Retina (tissue), 1 donor: ENCODE data around the gene RPL28.

Source experiments
- DNase-seq: peaks from one replicate; pipeline ENCODE4 v3.0.0-alpha.2; 2016

Gene RPL28

DNA sequence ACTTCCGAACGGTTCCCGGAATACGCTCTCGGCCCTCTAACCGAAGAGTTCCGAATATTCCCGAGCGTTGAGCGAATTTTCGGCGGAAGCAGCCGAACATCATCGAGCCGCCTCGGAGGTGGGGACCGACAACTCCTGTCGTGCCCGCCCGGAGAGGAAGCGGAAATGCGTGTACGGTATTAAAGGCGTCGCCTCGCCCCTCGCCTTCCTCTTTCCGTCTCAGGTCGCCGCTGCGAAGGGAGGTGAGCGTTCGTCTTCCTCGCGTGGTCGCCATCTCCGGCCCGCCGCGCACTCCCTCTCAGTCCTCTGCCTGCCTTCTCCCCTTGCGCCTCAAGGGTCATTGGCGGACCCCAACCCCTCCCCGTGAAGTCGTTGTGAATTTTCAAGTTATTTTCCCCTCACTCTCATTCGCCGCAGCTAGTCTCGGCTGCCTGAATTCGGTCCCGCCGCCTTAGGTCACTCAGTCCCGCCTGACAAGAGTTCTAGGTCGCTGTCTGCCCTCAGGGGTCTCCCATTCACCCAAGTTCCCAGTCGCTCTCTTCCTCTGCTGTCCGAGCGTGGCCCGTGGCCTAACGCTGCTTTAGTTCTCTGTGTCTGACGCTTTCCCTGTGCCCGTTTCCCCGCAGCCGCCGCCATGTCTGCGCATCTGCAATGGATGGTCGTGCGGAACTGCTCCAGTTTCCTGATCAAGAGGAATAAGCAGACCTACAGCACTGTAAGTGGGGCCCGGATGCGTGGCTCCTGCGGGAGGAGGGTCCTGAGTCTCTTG lies at the start of gene RPL28:
Gene RPL28, plus strand, starts transcription at position 209 of the 769 bp plus-strand sequence. Its CDS starts 426 bp downstream, at position 635.
- peak; percentile 99 for DNase-seq

DNA sequence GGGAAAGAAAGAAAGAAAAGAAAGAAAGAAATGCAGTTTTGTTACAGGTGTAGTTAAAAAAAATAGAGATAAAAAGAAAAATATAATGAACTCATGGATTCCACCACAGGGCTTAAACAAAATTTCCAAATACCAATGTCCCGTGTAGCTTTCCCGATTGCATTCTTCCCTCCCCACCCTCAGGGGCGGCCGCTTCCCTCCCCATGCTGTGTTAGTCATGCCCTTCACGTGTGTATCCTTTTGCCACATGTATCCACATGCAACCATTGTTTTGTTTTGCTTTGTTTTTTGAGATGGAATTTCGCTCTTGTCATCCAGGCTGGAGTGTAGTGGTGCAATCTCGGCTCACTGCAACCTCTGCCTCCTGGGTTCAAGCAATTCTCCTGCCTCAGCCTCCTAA lies 49.6 kb upstream of the RPL28 start:
- DNase-seq = no peak

DNA sequence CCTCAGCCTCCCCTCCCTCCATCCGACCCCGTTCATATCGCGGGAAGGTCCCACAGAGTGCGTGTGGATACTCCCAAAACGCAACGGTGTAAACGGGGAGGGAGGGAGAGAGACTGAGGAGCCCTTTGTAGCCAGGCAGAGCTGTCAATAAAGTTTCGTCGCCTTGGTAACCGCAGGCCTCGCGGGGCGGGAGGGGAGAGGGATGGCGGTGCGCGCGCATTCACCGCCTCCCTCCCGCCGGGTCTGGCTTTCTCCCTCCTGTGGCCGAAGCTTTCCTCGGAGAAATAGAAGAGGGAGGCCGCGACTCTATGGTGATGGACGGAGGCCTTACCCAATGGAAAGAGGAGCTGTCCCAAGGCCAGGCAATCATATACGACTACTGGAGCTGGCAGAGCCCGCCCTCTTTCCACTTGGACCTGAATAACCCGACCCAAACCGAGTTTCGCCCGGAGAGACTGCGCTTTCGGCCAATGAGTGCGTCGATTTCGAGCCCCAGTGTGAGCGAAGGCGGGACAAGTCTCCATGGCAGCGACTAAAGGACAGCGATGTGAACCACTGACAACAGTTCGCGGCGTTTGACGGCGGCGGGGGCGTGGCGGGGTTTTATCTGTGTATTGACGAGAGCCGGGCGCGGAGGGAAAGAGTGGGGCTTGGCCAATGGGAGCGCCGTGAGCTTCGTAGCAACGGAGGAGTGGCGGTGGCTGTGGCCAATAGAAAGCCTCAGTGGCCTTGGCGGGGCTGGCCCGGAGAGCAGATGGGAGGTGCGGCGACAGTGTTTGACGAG lies 46.4 kb upstream of the RPL28 start, which contains the start of gene KMT5C:
Gene KMT5C, plus strand, starts transcription at position 772 of the 784 bp plus-strand sequence. CDS start 2,061 bp downstream, outside the sequence.
- DNase-seq = peak; percentile 100

DNA sequence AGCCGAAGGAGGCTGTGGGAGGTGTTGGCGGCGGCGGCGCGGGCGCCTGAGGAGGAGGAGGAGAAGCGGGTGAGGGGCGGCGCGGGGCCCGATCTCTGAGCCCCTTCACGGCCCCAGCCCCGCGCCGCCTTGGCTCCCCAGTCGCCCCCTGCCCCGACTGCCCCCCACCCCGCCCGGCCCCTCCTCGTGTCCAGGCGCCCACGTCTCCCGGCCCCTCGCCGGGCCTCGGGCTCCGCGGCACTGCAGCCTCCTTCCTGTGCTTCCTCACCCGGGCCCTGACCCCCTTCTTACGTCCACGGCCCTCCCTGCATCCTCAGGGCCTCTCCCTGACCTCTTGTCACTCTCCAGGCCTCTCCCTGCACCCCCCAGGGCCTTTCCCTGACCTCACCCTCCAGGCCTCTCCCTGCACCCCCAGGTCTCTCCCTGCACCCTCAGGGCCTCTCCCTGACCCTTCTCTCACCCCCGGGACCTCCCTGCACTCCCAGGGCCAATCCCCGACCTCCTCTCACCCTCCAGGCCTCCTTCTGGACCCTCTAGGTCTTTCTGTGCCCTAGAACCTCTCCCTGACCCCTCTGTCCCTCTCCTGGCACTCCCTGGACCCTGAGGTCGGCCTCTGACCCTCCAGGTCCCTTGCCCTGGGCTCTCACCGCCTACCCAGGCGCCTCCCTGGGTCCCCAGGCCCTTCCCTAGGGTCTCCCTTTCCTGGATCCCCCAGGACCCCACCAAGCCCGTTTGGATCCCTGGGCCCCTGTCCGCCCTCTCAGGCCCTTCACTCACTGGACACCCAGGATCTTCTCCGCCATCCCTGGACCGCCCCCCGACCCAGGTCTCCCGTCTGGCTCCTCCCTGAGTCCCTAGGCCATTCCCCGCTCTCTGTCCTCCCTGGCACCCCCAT lies 45.6 kb upstream of the RPL28 start:
- peak; percentile 51 for DNase-seq

DNA sequence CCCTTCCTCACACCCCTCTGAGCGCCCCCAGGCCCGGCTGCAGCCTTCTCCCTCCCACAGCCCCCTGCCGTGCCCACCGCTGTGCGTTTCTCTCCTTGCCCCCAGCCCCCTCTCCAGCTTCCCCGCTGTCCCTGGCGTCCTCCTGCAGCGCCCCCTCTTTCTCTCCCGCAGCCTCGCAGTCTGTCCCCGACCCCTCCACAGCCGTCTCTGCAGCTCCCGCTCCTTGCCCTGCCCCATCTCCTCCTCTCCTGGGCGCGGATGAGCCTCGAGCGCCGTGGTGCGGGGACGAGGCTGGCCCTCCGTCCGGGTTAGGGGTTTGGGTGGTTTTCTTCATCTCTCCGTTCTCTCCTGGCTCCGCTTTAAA lies 45.0 kb upstream of the RPL28 start:
- peak; percentile 55 for DNase-seq

DNA sequence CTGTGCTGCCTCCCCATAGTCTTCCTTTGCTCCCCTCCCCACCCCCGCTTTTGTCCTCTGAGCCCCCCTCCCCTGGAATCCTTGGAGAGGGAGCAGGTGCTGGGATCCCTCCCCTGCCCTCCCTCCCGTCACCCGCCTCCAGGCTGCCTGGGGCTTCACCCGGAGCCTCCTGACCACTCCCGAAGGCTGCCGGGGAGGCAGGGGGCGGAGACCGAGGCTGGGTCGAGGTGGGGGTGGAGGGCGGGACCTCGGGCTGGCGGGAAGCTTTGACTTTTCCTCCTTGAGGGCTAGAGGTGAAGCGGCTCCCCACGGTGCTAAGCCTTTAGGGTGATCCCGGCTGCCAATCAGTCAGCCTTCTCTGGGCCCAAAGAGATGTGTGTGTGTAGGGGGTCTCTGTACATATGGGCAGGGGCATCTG lies 44.6 kb upstream of the RPL28 start:
- no peak for DNase-seq

- no peak for DNase-seq
These were observed 43.9 kb upstream of the RPL28 start for GRCh38 chr19:55341595-55342531.

DNA sequence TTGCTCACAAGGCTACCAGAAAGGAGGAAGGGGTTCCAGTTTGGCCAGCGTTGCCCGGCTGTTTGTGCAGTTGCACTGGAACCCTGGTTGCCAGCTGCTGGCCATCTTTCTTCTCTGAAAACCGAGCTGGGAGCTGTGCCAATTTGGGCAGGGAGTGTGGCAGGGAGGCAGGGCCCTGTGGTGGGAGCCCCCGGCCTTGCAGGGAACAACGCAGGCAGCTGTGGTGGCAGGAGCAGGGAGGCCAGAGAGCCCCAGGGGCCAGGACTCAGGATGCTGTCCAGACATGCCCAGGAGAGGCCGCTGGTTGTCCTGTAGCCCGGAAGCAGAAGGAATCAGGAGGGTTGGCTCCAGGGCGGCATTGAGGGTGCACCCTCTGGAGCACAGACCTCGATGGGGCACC lies 41.3 kb upstream of the RPL28 start:
- no peak for DNase-seq

DNA sequence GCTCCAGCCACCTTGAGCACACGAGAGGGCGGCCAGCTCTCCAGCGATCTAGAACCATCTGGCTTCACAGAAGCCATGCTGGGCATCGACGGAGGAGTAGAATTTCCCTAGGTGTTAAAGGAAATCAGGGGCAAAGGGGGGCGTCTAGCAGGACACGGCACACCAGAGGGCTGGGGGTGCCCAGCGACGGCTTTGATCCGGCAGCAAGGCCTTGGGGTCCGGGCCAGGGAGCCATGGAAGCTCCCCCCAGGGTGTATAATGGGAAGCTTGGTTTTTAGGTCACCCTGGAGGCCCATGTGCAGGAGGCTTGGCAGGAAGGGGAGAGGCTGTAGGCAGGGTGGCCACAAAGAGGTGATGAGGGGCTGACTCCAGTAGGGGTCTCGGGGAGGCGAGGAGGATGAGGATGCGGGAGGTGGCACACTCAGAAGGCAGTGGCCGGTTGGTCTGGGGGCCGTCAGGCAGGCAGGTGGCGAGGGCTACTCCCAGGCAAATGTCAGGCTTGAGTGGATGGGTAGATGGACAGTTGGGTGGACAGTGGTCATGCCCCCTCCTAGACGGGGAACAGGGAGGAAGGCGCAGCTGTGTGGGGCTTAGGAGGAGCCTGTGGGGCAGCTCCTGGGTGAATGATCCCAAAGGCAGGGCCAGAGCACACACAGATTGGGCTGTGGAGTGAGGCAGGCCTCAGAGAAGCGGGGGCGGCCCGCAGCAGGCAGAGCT lies 40.5 kb upstream of the RPL28 start:
- DNase-seq = no peak

GRCh38 chr19:55345818-55346724 lies 39.7 kb upstream of the RPL28 start:
- DNase-seq = no peak

- no peak for DNase-seq
These were observed 38.8 kb upstream of the RPL28 start for GRCh38 chr19:55346725-55347441.

GRCh38 chr19:55347442-55348009 lies 38.2 kb upstream of the RPL28 start:
- no peak for DNase-seq

DNA sequence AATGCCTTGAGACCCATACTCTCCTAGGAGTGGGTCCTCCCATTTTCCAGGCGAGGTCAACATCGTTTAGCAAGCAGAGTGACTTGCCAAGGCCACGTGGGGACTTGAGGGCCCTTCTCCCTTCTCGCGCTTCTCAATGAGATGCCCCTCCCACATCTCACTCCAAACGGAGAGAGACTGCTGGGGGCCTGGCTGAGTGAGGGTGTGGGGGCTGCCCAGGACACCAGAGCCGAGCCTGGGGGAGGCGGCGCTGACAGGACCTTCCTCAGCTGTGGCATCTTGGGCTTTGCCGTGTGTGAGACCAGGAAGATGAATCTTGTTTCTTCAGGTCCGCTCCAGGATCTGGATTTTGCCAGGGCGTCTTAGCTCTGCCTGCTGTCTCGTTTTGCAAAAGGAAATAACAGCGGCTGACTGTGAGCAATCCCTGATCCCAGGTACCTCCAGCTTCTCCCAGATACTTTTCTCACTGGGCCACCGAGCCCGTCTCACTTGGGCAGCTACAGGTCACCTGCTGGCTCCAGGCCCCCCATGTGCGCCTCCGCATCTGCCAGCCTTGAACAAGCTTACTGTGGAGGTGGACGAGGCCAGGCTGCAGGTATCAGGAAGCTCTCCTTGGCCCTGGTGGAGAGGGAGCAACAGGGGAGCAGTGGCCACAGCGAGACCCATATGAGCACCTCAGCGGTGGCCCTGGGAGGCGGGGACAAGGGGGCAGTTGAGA lies 37.3 kb upstream of the RPL28 start:
- peak; percentile 47 for DNase-seq

- no peak for DNase-seq
These were observed 35.0 kb upstream of the RPL28 start for GRCh38 chr19:55350620-55351315.

GRCh38 chr19:55352040-55352439 lies 33.7 kb upstream of the RPL28 start:
- no peak for DNase-seq

GRCh38 chr19:55352549-55353145 lies 33.1 kb upstream of the RPL28 start:
- no peak for DNase-seq

DNA sequence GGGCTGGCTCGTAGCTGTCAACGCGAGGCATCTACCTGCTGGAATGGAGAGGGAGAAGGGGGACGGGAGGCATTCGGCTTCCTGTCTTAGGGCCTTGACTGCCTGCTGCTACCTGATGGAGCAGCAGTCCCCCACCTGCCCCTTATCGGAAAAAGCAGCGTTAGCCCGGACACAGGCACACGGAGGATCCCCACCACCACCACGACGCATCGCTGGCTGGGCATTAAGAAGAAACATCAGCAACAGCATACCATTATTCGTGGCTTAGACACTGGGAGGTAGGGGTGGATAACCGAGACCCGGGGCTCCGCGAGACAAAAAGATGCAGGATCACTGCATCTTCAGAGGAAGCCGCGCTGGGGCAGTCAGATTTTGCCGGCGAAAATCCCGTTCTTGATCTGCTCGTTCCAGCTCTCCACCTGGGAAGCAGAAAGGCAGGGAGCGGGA lies 32.4 kb upstream of the RPL28 start:
- no peak for DNase-seq
